LNCaP clone FGC (cell line): ENCODE results near the gene STK11.

Source experiments
- DNase-seq: peaks from one replicate; pipeline ENCODE4 v3.0.0-alpha.2; 2011; ENCODE audit warnings: low read depth
- H3K4me3 ChIP-seq: 2 replicates; pipeline ENCODE4 v1.5.1; 2011; ENCODE audit warnings: mild to moderate bottlenecking, low read depth, low read length, control low read depth
- TF ChIP-seq, protein P1 (sequence below): IDR thresholded peaks from 2 replicates; pipeline ENCODE4 v1.5.1; 2012; ENCODE audit warnings: mild to moderate bottlenecking; ENCODE audit not compliant: control insufficient read depth, insufficient read depth; ENCODE audit errors: extremely low read depth

STK11 gene

DNA sequence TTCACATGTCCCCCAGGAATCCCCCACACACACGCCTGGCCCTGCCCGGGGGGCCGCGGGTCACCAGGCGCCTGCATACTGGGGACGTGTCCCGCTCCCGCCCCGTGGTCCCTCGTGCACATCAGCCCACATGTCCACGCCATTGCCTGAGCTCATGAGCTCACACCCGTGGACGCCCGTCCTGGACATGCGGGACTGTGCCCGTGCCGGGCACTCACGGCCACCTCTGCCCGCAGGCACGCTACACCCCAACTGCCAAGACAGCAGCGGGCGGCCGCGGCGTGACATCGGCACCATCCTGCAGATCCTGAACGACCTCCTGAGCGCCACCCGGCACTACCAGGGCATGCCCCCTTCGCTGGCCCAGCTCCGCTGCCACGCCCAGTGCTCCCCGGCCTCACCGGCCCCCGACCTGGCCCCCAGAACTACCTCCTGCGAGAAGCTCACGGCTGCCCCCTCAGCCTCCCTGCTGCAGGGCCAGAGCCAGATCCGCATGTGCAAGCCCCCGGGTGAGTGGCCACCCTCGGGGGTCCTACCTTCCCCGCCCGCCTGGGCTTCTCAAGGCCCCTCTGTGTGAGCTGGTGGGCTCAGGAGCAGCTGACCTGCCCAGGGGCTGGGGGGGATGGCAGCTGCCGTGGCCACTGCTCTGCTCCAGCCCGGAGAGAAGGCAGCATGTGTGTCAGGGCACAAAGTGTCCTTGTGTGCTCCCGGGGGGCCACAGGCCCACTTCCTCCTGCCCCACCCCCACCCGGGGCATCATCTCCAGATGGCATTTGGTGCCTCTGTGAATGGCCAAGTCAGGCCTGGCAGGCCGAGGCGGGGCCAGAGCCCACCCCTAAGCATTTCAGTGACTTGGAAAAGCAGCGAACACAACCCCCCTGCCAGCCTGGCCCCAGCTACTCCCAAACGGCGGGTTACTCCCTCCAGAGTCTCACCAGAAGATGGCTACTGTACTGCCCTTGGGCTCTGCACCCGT is 49.9 kb downstream of the STK11 start:
- no peak overlapping the region for H3K4me3 ChIP-seq
- TF ChIP-seq, protein P1, sequence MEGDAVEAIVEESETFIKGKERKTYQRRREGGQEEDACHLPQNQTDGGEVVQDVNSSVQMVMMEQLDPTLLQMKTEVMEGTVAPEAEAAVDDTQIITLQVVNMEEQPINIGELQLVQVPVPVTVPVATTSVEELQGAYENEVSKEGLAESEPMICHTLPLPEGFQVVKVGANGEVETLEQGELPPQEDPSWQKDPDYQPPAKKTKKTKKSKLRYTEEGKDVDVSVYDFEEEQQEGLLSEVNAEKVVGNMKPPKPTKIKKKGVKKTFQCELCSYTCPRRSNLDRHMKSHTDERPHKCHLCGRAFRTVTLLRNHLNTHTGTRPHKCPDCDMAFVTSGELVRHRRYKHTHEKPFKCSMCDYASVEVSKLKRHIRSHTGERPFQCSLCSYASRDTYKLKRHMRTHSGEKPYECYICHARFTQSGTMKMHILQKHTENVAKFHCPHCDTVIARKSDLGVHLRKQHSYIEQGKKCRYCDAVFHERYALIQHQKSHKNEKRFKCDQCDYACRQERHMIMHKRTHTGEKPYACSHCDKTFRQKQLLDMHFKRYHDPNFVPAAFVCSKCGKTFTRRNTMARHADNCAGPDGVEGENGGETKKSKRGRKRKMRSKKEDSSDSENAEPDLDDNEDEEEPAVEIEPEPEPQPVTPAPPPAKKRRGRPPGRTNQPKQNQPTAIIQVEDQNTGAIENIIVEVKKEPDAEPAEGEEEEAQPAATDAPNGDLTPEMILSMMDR: no peak
- DNase-seq: no peak

DNA sequence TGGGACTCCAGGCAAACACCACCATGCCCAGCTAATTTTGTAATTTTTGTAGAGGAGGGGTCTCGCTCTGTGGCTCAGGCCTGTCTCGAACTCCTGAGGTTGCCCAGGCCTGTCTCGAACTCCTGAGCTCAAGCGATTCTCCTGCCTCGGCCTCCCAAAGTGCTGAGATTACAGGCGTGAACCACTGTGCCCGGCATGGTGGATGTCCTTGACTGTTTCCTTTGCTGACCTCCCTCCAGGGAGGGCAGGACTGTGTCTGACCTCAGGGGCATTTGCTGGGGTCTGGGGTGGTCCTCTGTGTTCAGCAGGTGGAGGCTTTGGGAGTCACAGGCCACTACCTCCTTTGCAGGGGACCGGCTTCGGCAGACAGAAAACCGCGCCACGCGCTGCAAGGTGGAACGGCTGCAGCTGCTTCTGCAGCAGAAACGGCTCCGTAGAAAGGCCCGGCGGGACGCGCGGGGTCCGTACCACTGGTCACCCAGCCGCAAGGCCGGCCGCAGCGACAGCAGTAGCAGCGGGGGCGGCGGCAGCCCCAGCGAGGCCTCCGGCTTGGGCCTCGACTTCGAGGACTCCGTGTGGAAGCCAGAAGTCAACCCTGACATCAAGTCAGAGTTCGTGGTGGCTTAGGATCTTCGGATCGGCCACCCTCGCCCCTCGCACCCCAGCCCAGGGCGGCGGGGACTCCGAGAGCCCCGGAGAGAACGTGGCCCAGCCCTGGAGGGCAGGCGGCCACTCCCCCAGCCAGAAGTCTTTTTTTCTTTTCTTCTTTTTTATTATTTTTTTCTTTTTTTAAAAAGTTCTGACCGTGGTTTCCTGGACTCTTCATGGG is 51.3 kb downstream of the STK11 start:
- TF ChIP-seq, protein P1: no peak
- no peak for DNase-seq
- no peak overlapping the region for H3K4me3 ChIP-seq

DNA sequence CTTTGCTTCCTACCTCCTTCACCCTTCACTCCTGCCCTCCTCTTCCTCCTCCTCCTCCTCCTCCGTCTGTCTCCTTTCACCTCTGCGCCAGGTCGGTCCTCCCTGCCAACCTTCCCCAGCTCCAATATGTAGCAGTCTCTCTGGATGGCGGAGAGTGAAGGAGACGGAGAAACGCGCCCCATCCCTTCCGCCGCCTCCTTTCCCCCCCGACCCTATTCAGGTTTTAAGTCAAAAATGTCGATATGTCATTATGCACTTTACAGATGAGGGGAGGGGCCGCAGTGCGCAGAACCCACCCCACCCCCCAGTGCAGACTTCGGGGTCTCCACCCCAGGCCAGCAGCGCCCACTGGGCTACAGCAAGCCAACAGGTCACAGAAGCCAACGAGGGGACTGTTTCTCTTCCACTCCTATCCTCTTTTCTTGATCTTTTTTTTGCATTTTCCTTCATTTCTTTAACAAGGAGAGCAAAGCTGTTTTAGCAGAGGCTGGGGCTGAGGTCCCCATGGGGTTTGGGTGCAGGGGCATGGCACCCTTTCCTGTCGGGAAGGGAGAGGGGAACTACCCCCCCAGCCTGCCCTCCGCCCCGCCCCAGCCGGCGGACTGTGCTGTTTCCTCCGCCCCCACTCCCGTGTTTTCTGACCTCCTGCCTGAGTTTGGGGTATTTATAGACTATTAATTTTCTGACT is 52.0 kb downstream of the STK11 start:
- H3K4me3 ChIP-seq: no peak overlapping the region
- TF ChIP-seq, protein P1: no peak

DNA sequence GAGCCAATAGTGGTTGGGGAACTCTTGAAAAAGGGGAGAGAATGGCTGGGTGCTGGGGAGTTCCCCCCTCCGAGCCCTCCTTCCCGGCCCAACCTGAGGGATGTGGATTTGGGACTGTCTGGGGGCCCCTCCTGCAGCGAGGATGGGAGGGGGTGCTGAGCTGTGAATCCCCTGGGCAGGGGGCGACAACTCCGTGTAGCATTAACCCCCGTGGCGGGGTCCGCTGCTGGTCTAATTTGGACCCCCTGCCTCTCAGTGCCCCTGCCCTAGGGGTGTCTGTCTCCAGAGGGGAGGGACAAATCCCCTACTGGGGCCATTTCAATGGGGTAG is 52.5 kb downstream of the STK11 start:
- no peak for DNase-seq

More for the DNA sequence above, 52.0 kb downstream of the STK11 start:
- DNase-seq: no peak

DNA sequence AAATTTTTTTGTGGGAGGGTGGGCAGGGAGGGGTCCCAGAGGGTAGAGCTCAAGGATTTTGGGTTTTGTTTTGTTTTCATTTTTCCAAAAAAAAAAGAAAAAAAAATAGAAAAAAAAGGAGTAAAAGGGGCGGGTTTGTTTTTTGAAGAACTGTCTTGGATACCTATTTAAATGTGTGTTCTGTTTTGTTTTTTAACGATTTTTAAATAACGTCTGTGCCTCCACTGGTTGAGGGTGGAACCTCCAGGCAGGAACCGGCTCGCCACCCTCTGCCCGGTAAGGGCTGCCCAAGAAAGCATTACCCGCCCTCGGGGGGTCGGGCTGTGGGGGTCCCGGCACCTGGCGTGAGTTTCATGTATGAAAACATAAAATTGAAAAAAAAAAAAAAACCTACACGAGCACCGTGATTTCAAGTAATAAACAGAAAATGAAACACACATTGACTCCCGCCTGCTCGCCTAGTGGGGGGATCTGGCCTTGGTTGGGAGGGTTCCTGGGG is 53.2 kb downstream of the STK11 start:
- no peak overlapping the region for H3K4me3 ChIP-seq
- TF ChIP-seq, protein P1: no peak
- no peak for DNase-seq

More for the DNA sequence above, 52.5 kb downstream of the STK11 start:
- TF ChIP-seq, protein P1: no peak
- H3K4me3 ChIP-seq: no peak overlapping the region

DNA sequence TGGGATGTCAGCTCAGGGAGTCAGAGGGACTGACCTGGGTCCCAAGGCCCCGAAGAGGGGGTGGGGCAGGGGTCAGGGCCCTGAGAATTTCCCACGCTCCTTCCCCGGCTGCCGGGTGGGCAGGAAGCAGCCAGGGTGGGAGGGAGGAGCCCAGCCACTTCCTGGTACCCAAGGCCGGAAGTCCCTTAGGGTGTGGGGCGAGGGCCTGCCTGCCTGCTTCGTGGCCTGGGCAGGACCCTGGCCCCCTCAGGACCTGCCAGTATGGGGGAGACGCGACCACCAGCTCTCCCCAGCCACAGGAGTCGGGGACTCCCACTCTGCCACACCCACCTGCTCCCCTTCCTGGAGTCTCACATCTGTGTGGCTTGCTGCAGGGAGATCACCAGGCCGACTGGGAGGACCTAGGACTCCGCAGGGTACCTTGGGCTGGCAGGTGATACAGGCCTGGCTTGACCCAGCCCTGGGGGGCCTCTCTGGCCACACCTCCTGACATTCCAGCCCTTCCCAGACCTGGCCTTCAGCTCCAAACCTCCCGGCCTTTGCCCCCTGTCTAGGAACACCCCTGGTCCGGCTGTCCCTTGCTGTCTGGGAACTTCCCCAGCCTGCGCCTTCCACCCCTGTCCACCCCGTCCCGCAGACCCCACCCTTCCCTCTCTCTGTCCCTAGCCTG is 53.8 kb downstream of the STK11 start:
- DNase-seq: no peak
- no peak overlapping the region for H3K4me3 ChIP-seq
- TF ChIP-seq, protein P1: no peak
